GM12874 (cell line): Measurements from ENCODE around the gene PPFIA1.

Experiments
- TF ChIP-seq, protein P1 (sequence below): IDR thresholded peaks from 2 replicates; pipeline ENCODE4 v1.5.1; 2011; ENCODE audit warnings: low read depth, mild to moderate bottlenecking, control low read depth, low read length, moderate library complexity; ENCODE audit not compliant: insufficient read depth

PPFIA1 gene

DNA sequence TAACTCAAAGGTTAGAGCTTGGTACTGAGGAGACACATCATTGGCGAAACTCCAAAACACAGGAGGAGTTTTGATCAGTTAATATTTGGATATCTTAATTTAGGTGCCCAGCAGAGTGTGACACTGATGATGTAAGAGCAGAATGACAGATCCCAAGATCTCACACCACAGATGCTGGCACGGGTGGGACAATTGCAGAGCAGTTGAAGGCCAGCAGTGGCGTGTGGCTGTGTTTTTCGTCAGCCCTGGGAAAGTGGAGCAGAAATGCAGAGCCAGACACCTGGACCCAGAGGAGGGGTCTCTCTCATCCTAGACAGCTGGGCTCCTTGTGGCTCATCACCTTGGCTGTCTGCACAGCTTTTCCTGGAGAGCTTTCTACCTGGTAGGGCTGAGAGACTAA, 68.1 kb downstream of the PPFIA1 start:
- TF ChIP-seq, protein P1, sequence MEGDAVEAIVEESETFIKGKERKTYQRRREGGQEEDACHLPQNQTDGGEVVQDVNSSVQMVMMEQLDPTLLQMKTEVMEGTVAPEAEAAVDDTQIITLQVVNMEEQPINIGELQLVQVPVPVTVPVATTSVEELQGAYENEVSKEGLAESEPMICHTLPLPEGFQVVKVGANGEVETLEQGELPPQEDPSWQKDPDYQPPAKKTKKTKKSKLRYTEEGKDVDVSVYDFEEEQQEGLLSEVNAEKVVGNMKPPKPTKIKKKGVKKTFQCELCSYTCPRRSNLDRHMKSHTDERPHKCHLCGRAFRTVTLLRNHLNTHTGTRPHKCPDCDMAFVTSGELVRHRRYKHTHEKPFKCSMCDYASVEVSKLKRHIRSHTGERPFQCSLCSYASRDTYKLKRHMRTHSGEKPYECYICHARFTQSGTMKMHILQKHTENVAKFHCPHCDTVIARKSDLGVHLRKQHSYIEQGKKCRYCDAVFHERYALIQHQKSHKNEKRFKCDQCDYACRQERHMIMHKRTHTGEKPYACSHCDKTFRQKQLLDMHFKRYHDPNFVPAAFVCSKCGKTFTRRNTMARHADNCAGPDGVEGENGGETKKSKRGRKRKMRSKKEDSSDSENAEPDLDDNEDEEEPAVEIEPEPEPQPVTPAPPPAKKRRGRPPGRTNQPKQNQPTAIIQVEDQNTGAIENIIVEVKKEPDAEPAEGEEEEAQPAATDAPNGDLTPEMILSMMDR = no peak

DNA sequence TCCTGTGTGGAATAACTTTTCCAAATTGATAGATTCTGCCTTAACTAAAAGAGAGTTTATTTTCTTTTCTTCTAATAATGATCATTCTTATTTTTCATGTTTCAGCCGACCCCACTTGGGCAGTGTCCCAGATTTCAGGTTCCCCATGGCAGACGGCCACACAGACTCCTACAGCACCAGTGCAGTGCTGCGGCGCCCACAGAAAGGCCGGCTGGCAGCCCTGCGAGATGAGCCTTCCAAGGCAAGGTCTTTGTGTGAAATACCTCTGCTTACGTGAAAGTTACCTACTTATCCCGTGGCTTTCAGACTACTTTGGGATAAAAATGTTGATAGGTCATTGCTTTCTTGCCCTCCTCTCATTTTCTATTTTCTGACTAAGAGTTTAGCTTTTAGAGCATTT, 68.6 kb downstream of the PPFIA1 start:
- TF ChIP-seq, protein P1 = no peak

DNA sequence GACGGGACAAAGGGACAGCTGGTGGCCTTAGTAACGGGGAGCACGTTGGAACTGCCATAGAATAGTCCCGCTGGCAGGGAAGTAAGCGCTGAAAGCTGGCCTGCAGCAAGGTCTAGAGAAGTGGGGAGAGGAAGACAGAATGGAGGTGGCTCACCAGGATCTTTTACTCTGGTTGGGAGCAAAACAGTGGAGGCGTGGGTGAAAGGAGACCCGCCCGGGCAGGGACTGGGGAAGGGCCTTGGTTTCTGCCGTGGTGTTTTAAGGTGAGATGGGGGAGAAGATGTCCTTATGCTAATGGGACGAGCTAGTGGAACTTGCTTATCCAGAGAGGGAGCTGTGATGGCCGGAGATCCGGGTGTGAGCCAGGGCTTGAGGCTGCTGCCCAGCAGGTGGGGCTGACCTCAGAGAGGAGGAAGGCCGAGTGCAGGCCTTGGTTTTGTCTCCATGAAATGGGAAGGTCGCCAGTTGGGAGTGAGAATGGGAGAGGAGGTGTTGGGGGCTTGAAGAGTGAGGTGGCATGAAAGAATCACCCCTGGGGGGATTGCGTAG, 71.5 kb downstream of the PPFIA1 start:
- TF ChIP-seq, protein P1 = no peak

DNA sequence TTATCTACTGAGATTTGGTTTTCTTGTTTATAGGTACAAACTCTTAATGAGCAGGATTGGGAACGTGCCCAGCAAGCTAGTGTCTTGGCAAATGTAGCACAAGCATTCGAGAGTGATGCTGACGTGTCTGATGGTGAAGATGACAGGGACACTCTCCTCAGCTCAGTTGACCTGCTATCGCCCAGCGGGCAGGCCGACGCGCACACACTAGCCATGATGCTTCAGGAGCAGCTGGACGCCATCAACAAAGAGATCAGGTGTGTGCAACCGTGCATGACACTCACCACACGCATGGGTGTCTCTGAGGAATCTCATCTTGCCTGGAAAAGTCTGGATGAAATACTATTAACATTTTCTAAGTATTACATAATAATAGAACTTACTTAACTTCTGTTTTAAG, 73.1 kb downstream of the PPFIA1 start:
- TF ChIP-seq, protein P1 = no peak

DNA sequence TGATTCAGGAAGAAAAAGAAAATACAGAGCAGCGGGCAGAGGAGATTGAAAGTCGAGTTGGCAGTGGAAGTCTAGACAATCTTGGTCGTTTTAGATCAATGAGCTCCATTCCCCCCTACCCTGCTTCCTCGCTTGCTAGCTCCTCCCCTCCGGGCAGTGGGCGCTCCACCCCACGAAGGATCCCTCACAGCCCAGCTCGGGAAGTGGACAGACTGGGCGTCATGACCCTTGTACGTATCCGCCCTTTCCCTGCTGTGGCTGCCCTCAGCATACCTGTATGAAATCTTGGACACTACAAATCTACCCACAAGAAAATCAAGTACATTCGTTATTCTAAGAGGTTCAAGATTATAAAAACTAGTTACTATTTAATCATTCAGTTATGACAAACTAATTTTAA, 77.7 kb downstream of the PPFIA1 start:
- TF ChIP-seq, protein P1 = no peak

DNA sequence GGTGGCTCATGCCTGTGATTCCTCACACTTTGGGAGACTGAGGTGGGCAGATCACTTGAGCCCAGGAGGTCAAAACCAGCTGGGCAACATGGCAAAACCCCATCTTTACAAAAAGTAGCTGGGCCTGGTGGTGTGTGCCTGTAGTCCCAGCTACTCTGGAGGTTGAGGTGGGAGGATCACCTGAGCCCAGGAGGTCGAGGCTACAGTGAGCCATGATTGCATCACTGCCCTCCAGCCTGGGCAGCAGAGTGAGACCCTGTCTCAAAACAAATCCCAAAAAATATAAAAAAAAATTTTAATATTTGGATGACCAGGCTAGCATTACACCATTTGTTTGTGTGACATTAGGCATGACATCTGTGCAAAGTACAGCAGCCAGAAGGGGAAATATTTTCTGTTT, 78.1 kb downstream of the PPFIA1 start:
- TF ChIP-seq, protein P1 = no peak

DNA sequence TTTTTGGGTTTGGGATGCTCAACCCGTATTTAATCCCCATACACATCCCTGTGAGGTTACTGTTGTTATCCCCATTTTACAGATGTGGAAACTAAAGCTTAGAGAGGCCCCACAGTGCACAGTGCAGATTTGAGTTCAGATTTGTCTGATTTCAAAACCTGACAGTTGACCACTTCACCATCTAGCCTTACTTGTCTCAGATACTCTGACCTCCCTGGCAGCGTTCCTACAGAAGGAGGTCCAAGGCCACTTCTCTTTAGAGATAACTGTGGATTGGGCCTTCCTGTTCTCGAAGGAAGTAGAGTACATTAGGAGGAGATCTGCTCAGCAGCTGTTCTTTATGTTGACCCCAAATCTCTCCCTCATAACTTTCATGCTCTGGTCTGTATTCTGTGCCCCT, 81.2 kb downstream of the PPFIA1 start:
- TF ChIP-seq, protein P1 = no peak
